HG03439 (cell line): ENCODE measurements around the gene GPRC5C.

Experiments used
- ATAC-seq: cut with Tn5 transposase; IDR thresholded peaks from one replicate; pipeline ENCODE4 v1.9.1; 2021; ENCODE audit warnings: mild to moderate bottlenecking, moderate library complexity; ENCODE audit not compliant: unreplicated experiment

GPRC5C gene

DNA sequence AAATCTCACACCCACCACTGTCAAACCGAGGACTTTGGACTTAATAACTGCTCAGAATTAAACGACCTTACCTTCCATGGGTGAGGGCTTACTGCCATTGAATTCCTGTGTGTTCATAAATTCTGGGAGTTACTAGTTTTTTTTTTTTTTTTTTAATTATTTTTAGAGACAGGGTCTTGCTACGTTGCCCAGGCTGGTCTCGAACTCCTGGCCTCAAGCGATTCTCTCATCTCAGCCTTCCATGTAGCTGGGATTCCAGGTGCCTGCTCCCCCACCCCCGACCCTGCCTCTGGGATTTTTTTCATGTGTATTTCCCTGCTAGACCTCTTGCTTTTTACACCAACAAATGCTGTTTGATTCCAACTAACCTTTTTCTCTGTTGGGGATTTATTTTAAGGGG is 19.7 kb downstream of the GPRC5C start:
- no peak for ATAC-seq

DNA sequence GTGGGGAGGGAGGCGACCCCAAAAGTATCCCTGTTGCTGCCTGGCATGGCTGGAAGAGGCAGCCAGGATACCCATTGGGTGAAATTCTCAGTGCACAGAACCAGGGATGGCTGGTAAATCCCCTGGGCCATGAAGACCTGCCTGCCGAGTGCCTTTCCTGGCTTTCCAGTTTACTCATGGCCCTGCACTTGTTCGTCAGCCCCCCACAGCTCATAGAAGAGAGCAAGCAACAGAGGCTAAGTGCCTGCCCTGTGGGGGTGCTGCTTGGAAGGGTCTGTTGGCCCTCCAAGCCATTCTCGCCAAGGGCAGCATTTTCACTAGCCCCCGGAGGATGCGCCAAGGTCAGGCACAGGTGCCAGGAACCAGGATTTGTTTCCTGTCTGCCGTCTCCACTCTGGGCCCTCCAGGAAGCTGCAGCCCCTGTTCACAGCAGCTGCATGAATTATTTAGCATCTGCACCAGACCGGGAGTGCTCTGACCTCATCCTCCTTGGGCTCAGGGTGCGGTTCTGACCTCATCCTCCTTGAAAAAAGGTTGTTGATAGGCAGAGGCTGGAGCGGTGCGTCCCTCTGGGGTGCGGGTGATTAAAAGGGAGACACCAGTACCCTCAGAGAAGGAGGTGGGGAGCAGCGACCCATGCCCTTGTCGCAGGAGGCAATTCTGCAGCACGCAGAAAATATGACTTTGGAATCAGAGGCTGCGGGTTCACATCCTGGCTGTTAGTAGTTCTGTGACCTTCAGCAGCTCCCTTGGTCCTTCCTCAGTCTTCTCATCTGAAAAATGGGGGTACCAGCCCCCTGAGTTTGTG is 20.3 kb downstream of the GPRC5C start:
- ATAC-seq: no peak

DNA sequence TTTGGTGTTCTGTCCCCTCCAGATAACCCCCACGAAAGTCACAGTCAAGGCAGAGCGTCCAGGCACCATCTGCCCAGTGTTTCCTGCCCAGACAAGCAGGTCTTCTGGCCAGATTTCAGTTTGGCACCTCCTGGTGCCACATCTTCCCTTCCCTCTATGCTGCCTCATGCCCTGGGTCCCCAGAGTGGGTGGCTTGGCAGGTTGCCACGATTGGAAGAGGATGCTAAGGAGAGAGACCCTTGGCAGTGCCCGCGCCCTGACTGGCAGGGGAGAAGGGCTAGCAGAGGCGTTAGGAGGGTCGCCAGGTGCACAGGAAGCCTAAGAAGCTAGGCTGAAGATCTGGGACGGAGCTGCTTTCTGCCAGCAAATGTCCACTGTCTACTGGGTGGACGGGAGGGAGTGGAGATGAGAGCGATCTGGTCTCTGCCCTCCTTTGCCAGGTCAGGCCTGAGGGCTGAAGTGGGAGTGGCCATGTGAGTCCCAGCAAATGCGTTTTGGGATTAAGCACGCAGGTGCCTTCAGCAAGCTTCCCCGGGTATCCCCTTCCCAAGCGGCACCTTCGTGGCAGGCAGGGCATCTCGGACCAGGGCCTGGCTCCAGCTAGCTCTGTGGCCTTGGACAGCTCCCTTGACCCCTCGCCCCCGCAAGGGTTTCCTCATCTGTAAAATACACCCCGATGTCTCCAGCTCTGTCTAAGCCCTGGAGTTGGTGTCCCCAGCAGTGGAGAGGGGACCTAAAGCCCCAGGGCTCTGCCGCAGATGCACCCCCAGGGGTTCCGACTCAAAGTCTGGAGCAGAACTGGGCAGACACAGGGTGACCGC is 21.2 kb downstream of the GPRC5C start:
- ATAC-seq: no peak

DNA sequence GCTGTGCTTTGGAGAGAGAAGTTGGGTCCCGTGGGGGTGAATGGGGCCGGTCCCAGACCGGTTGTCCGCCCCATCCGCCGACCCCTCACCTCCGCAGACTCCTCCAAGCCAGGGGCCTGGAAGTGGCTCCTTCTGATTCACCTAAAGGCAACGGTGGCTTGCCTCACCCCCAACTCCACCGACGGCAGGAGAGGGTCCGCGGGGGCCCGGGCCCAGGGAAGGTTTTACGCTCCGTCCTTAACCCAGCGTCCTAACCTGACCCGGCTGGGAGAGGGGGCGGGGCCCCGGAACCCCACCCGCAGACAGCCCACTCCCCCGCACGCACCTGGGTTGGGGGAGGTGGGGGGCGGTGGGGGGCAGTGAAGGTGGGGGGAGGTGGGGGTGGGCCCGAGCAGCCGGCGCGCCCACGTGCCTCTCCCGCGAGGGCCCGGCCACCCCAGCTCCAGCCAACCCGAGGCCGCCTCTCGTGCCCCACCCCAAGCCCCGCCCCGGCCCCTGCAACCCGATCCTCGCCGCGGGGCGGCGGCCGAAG is 21.8 kb downstream of the GPRC5C start:
- ATAC-seq: no peak

DNA sequence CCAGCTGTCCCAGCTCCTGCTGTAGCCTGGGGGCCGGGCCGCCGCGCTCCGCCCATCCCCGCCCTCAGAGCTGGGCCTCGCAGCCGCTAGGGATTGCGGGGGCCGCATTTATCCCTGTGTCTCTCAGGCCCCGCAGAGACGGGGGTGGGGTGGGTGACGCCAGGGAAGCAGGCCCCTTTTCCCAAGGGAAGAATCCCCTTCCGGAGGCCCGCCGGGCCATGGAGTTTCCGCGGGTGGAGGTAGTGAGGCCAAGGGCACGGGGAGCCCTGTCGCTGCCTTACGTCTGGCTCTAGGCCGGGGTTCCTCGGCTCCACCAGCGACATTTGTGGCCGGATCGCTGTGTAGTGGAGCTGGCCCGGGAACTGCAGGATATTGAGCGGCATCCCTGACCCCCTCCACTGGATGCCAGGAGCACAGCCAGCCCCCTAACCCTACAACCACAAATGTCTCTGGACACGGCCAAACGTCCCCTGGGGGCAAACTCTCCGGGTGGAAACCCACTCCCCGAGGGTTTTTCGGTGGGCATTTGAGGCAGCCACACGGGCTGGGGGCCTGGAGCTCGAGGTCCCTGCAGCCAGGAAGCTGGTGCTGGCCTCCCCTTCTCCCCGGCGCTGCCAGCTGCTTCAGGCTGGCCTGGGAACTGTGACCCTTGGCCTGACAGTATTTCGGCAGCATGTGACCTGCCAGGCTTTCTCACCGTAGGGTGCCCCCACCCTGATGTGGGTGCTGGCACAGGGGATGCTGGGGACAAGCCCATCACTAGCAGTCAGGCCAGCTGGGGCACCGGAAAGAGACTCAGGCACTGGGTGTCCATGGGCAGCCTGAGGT is 22.5 kb downstream of the GPRC5C start:
- peak; percentile 61 for ATAC-seq

DNA sequence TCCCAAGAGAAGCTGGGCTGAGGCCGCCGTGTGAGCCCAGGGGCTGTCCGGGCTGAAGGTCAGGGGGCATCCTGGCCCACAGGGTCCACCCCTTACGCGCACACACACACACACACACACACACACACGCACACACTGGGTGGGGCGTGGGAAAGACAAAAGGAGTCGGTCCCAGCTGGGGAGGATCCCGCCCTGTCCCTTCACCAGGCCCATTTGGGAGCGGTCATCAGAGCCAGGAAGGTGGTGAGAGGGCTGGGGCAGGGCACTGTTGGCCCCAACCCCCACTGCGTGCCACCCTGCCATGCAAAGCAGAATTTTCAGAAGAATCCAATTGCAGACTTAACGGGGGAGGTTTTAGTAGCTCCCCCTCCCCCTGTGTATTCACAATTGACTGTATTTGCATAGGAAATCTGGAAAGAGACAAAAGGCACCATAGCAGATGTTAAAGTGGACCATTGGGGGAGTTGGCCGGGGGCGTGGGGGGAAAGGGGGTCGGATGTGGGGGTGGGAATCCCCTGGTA is 23.2 kb downstream of the GPRC5C start:
- ATAC-seq: no peak

DNA sequence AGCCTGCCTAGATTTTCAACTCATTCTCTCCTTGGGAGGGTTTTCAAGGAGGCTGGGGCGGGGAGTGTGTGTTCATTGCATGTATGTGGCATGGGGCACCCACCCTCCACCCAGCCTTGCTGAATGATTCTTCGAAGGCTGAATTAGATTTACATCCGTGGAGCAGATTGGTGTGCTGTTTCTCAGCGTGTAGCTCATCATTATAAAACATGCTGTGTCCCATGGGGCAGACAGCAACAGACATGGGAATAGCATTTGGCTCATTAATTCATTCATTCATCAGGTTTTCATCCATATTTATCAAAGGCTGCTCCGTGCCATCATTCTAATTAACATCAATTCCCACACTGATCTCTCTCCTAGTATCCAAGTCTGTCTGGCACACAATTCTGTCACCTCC is 23.9 kb downstream of the GPRC5C start:
- ATAC-seq: no peak

DNA sequence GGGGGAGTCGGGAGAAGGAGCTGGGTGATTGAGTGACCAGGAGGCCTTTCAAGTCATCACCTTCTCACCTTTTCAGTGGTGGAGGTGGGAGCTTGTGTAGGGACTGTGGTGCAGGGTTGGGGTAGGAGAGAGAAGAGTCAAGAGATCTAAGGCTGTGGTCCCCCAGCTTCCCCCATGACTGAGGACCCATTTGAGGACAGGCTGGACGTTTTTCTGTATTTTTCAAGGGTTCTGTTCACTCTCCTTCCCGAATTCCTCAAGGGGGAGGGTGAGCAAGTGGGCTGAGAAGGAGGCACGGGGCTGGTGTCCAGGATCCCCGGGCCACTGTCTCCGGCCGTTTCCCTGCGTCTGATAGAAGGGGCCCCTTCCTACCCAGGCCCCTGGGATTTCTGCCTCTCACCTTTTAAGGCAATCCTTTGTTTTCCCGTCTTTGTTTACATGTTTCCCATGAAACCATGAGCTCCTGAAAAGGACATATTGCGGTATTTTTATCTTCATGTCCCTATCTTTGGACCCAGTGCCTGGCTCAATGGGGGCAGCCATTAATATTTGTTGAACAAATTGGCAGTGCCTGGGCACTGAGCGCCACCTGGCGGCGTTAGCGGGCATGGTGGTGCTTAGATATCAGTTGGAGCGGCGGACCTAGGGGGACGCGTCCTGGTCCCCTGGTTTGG is 25.4 kb downstream of the GPRC5C start:
- ATAC-seq: no peak

DNA sequence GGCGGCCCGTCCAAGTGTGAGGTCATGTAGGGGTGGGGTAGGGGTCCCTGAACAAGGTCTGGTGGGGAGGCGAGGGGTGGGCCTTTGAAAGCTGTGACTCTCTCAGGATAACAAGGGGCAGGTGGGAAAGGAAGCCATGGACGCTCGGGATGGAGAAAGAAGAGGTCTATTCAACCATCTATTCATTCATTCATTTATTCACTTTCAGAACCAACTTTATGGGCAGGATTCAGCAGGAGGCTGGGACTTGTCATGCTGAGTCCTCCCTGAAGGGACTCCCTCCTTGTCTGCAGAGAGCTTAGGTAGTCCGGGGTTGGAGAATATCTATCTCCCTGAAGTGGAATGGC is 25.9 kb downstream of the GPRC5C start:
- ATAC-seq: no peak

DNA sequence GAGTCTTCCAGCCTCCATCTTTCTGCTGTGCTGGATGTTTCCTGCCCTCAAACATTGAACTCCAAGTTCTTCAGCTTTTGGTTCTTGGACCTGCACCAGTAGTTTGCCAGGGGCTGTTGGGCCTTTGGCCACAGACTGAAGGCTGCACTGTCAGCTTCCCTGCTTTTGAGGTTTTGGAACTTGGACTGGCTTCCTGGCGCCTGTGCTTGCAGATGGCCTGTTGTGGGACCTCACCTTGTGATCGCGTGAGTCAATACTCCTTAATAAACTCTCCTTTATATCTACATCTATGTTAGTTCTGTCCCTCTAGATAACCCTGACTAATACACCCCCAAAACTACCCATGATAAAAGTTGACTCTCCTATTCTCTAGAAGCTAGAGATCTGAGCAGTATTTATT is 26.9 kb downstream of the GPRC5C start:
- ATAC-seq: no peak

DNA sequence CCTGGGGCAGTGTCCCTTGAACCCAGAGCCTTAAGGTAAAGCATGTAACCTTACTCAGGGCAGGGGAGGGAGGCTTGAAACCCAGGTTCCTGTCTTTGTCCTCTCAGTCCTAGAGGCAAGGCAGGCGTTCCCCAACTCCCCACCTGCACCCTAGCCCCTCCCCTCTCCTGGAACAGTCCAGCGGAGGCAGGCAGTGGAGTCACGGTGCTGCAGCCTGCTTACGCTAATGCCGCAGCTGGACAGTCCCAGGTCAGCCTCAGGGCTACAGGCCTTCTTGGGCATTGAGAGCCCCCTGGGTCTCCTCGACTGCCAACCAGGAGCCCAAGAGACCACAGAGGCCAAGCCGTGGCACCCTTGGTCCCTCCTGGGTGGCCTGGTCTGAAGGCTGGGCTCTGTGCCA is 27.7 kb downstream of the GPRC5C start:
- ATAC-seq: no peak

DNA sequence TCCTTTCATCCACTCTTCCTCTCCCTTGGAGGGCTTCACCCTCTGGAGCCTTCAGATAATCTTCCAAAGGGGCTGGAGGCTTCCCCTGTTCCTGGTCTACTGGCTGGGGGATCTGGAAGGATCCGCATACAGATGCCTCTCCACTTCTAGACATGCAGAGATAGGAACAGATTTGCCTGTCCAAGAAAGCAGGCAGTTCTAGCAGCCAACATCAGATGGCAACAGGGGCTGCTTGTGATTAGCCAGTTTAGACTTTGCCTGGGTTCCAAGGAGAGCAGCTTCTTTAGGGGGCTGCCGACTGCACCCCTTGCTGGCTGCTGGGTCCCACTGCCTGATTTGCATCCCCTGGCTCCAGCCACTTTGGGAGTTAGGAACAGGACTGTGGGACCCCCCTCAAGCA is 28.4 kb downstream of the GPRC5C start:
- no peak for ATAC-seq

DNA sequence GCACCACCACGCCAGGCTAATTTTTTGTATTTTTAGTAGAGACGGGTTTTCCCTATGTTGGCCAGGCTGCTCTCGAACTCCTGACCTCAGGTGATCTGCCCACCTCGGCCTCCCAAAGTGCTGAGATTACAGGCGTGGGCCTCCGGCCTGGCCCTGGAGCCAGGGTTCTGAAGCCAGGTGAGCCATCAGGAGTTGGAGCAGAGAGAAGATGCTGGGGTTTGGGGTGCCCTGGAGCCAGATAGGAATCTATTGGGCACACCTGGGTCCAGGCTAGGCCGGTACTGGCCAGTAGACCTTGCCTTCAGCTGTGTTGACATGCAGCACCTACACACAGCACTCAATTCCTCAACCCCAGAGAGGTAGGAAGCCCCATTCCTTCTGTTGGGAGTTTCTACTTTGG is 29.1 kb downstream of the GPRC5C start:
- ATAC-seq: no peak

DNA sequence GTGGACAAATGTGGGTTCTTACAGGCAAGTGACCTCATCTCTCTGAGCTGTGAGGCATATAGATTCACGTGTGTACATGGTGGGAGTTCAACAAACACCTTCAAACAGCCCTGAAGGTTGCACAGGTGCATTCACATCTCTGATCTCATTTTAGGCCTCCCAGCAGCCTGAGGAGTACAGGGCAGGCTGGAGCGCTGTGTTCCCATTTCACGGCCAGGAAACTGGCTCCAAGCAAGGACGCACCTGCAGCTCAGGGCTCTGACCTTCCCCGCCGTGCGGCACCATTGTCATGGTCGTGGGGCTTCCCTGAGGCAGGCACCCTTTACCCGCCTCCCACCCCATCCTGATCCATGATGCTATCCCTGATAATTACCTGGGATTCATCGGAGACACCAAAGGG is 29.7 kb downstream of the GPRC5C start:
- ATAC-seq: no peak

DNA sequence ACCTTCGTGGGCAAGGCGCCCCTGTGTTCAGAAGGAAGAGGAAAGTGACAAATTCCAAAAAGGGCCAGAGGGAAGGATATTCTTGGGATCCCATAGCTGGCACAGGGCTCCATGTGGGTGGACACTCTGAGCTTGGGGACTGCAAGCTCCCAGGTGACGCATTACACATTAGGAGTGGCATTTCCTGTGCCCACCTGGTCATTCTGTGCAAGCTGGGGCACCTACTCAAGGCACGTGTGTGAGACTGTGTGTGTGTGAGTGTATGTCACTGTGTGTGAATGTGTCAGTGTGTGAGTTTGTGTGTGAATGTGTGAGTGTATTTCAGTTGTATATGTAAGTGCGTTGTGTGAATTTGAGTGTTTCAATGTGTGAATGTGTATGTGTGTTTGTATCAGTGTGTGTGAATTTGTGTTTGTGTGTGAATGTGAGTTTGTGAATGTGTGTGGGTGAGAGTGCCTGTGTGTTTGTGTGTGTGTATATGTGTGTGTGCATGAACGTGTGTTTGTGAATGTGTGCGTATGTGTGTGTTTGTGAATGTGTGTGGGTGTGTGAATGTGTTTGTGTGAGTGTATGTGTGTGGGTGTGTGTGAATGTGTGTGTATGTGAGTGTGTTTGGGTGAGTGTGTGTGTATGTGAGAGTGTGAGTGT is 33.0 kb downstream of the GPRC5C start:
- ATAC-seq: no peak

DNA sequence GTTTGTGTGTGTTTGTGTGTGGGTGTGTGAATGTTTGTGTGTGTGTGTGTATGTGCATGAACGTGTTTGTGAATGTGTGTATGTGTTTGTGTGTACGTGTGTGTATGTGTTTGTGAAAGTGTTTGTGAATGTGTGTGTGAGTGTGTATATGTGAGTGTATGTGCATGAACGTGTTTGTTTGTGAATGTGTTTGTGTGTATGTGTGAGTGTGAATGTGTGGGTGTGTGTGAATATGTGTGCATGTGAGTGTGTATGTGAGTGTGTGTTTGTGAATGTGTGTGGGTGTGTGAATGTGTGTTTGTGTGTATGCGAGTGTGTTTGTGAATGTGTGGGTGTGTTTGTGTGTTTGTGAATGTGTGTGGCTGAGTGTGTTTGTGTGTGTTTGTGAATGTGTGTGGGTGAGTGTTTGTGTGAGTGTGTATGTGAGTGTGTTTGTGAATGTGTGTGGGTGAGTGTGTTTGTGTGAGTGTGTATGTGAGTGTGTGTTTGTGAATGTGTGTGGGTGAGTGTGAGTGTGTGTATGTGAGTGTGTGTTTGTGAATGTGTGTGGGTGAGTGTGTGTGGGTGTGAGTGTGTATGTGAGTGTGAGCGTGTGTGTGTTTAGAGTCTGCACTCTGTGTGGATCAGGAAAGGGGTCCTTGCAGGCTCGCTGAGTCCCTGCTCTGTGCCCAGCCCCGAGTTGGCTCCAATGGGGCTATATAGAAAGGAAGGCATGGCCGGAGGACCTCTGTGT is 33.7 kb downstream of the GPRC5C start:
- no peak for ATAC-seq

DNA sequence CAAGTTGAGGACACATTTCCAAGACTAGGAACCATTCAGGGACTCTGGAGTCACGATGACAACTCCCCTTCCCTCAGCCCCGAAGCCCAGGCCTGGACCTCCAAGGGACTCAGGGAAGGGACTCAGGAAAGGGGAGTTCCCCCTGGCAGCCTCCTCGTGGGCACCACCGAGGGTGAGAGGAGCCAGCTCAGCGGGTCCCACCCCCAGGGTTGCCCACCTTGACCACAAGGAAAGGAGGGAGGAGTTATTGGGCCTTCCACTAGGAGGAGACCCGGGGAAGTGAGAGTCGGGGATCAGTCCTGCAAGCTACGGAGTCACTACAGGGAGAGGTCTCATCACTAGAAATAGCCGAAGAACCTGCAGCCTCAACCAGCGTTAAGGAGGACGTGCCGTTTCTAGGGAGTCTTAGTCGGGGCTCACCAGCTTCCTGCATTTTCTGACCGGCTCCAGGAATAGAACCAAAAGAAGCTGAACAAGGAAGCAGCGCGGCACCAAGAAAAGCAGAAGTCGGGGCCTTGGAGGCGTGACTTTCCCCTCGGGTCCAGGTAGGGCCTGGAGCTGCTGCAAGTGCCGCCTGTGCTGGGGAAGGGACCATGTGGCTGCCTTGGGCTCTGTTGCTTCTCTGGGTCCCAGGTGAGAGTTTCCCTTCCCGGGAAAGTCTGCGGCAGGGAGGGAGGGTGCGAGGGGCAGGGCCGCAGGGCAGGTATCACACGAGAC is 34.4 kb downstream of the GPRC5C start, which contains the start of gene CD300A:
TSS of gene CD300A (plus strand) at position 524 of the 717 bp plus-strand sequence. CDS start at position 594, 70 bp downstream.
- ATAC-seq: no peak

DNA sequence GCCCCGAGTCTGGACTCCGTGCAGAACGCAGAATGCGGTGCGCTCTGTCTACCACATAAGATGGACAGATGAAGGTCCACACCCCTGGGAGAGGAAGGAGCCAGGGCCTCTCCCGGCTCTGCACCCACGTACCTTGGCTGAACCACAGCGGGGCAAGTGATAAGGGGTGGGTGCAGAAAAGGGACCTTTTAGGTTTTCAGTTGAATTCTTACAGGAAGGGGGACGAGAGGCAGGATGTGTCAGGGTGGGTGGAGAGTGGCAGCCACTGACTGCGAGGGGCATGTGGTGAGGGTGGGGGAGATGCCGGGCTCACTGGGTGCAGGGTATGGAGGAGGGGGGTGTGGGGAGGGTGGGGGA is 34.9 kb downstream of the GPRC5C start:
- no peak for ATAC-seq
